WTC11 (cell line): ENCODE data around the gene RNF222. TPM values are rescaled to one million over a fixed set of nuclear protein-coding genes. Genes with fewer than 3 reads are reported as not detected.

ENCODE experiments used
- ATAC-seq: fragments of 200-7000 bp; cut with Tn5 transposase; 2 replicates; pipeline ENCODE4 v1.10.0; 2021; ENCODE audit warnings: mild to moderate bottlenecking, moderate library complexity
- CTCF ChIA-PET: fragments of 300-600 bp; sonication (Branson Sonifier 250); formaldehyde crosslinking; loops from one replicate; lab custom pipeline; 2021; ENCODE audit warnings: antibody characterized with exemption; lab: Charles Lee
- POLR2A ChIA-PET: fragments of 350-600 bp; sonication (Branson Sonifier 250); formaldehyde crosslinking; loops from one replicate; lab custom pipeline; 2021; ENCODE audit warnings: antibody characterized with exemption; lab: Charles Lee
- DNase-seq: peaks from one replicate; pipeline ENCODE4 v3.0.0; 2021; ENCODE audit warnings: low spot score
- H3K27ac Mint-ChIP-seq: 2 replicates; pipeline ENCODE4 v1.8.0; 2021; ENCODE audit warnings: mixed read lengths
- H3K27me3 Mint-ChIP-seq: 2 replicates; pipeline ENCODE4 v1.8.0; 2021; ENCODE audit warnings: low read depth, mild to moderate bottlenecking, moderate library complexity, mixed read lengths
- H3K36me3 Mint-ChIP-seq: 2 replicates; pipeline ENCODE4 v1.8.0; 2021; ENCODE audit warnings: mixed read lengths
- H3K4me1 Mint-ChIP-seq: 2 replicates; pipeline ENCODE4 v1.8.0; 2022; ENCODE audit warnings: mixed read lengths
- H3K4me3 Mint-ChIP-seq: 2 replicates; pipeline ENCODE4 v1.8.0; 2021; ENCODE audit warnings: mild to moderate bottlenecking, moderate library complexity, mixed read lengths
- H3K9me3 Mint-ChIP-seq: 2 replicates; pipeline ENCODE4 v1.8.0; 2021; ENCODE audit warnings: mixed read lengths
- ATF3 ChIP-seq: sonication (generic); formaldehyde crosslinking; conservative IDR thresholded peaks from 2 replicates; pipeline ENCODE4 v1.8.1; 2022; ENCODE audit warnings: mild to moderate bottlenecking, missing genetic modification reagents
- E2F1 ChIP-seq: sonication (generic); formaldehyde crosslinking; IDR thresholded peaks from 2 replicates; pipeline ENCODE4 v1.8.0; 2022; ENCODE audit warnings: mild to moderate bottlenecking, missing genetic modification reagents
- E2F4 ChIP-seq: sonication (generic); formaldehyde crosslinking; IDR thresholded peaks from 2 replicates; pipeline ENCODE4 v1.8.1; 2022; ENCODE audit warnings: low read depth, mild to moderate bottlenecking, moderate library complexity, missing genetic modification reagents, borderline replicate concordance
- E2F5 ChIP-seq: sonication (generic); formaldehyde crosslinking; IDR thresholded peaks from 2 replicates; pipeline ENCODE4 v1.8.1; 2022; ENCODE audit warnings: mild to moderate bottlenecking, moderate library complexity, missing genetic modification reagents
- ELF4 ChIP-seq: sonication (generic); formaldehyde crosslinking; IDR thresholded peaks from 2 replicates; pipeline ENCODE4 v1.8.1; 2022; ENCODE audit warnings: low read depth, mild to moderate bottlenecking, moderate library complexity, missing genetic modification reagents
- EMX1 ChIP-seq: fragments of 250-450 bp; sonication (Bioruptor Pico); IDR thresholded peaks from 2 replicates; pipeline ENCODE4 v1.8.0; 2021; ENCODE audit warnings: mild to moderate bottlenecking
- ERG ChIP-seq: fragments of 250-450 bp; sonication (Bioruptor Pico); IDR thresholded peaks from 2 replicates; pipeline ENCODE4 v1.8.0; 2021; ENCODE audit warnings: mild to moderate bottlenecking
- ESRRA ChIP-seq: sonication (generic); formaldehyde crosslinking; IDR thresholded peaks from 2 replicates; pipeline ENCODE4 v1.8.1; 2022; ENCODE audit warnings: mild to moderate bottlenecking, missing genetic modification reagents, borderline replicate concordance
- ETV6 ChIP-seq: sonication (generic); formaldehyde crosslinking; IDR thresholded peaks from 2 replicates; pipeline ENCODE4 v1.8.1; 2022; ENCODE audit warnings: mild to moderate bottlenecking, missing genetic modification reagents
- FOXP1 ChIP-seq: sonication (generic); formaldehyde crosslinking; IDR thresholded peaks from 2 replicates; pipeline ENCODE4 v1.8.0; 2022; ENCODE audit warnings: missing genetic modification reagents, mild to moderate bottlenecking, moderate library complexity, borderline replicate concordance
- GTF2I ChIP-seq: fragments of 250-450 bp; sonication (Bioruptor Pico); conservative IDR thresholded peaks from 2 replicates; pipeline ENCODE4 v1.4.0; 2021; ENCODE audit warnings: mild to moderate bottlenecking
- HMGA2 ChIP-seq: fragments of 250-450 bp; sonication (Bioruptor Pico); IDR thresholded peaks from 2 replicates; pipeline ENCODE4 v1.4.0; 2021; ENCODE audit warnings: mild to moderate bottlenecking, moderate library complexity
- JAZF1 ChIP-seq: fragments of 250-450 bp; sonication (Bioruptor Pico); IDR thresholded peaks from 2 replicates; pipeline ENCODE4 v1.9.0; 2021; ENCODE audit warnings: moderate library complexity, mild to moderate bottlenecking, inconsistent platforms
- MLX ChIP-seq: sonication (generic); formaldehyde crosslinking; IDR thresholded peaks from 2 replicates; pipeline ENCODE4 v1.8.1; 2023; ENCODE audit warnings: mild to moderate bottlenecking, missing genetic modification reagents, moderate library complexity
- MYBL2 ChIP-seq: sonication (generic); formaldehyde crosslinking; IDR thresholded peaks from 2 replicates; pipeline ENCODE4 v1.8.1; 2023; ENCODE audit warnings: mild to moderate bottlenecking, moderate library complexity, missing genetic modification reagents
- NFYB ChIP-seq: sonication (generic); formaldehyde crosslinking; conservative IDR thresholded peaks from 2 replicates; pipeline ENCODE4 v1.8.0; 2022; ENCODE audit warnings: low read depth, missing genetic modification reagents
- OVOL2 ChIP-seq: fragments of 250-450 bp; sonication (Bioruptor Pico); IDR thresholded peaks from 2 replicates; pipeline ENCODE4 v1.9.0; 2021; ENCODE audit warnings: mild to moderate bottlenecking, borderline replicate concordance
- PREB ChIP-seq: sonication (generic); formaldehyde crosslinking; IDR thresholded peaks from 2 replicates; pipeline ENCODE4 v1.8.1; 2022; ENCODE audit warnings: mild to moderate bottlenecking, missing genetic modification reagents, moderate library complexity, borderline replicate concordance
- RORB ChIP-seq: fragments of 250-450 bp; sonication (Bioruptor Pico); IDR thresholded peaks from 2 replicates; pipeline ENCODE4 v1.9.0; 2021; ENCODE audit warnings: mild to moderate bottlenecking
- SMAD3 ChIP-seq: sonication (generic); formaldehyde crosslinking; IDR thresholded peaks from 2 replicates; pipeline ENCODE4 v1.8.0; 2022; ENCODE audit warnings: missing genetic modification reagents, mild to moderate bottlenecking, borderline replicate concordance
- SOX15 ChIP-seq: fragments of 250-450 bp; sonication (Bioruptor Pico); IDR thresholded peaks from 2 replicates; pipeline ENCODE4 v1.9.0; 2021; ENCODE audit warnings: mild to moderate bottlenecking
- ZNF416 ChIP-seq: fragments of 250-450 bp; sonication (Bioruptor Pico); IDR thresholded peaks from 2 replicates; pipeline ENCODE4 v1.9.0; 2021; ENCODE audit warnings: mild to moderate bottlenecking, inconsistent platforms
- total RNA-seq: library from RNA; stranded (reverse); gene quantifications from 3 replicates; pipeline ENCODE4 v1.2.3, GENCODE V29; 2021

RNF222 gene
- total RNA-seq, 1 experiment from 2014 or later = not detected

GRCh38 chr17:8345951-8346665, 51.5 kb downstream of the RNF222 start:
- POLR2A ChIA-PET = interaction anchor here (1.4 kb wide), 1 partner anchor 7 kb away, joined by 4 read pairs; no protein-coding TSS in a partner anchor
- no peak for DNase-seq

GRCh38 chr17:8345052-8345690, 52.5 kb downstream of the RNF222 start:
- H3K4me3 Mint-ChIP-seq = no peak overlapping the region
- 0 out of 2 replicates have a peak, but pooled peaks have one; percentile 39 for ATAC-seq
- no peaks in the 10 kb centered on the region for H3K9me3 Mint-ChIP-seq
- no peaks in the 10 kb centered on the region for H3K27me3 Mint-ChIP-seq
- H3K4me1 Mint-ChIP-seq = peaks cover 4% of the 10 kb centered on the region
- H3K27ac Mint-ChIP-seq = no peak overlapping the region
- no peaks in the 10 kb centered on the region for H3K36me3 Mint-ChIP-seq
- DNase-seq = no peak
- ChIA-PET CTCF (interaction anchor here (0.9 kb wide), 1 partner anchor 39 kb away, joined by 3 read pairs; no protein-coding TSS in a partner anchor), POLR2A (no interaction called here)
- TF ChIP-seq ETV6 (CRISPR knock-in tag) = no peak
- TF ChIP-seq E2F5 (CRISPR knock-in tag) = no peak
- TF ChIP-seq OVOL2 (CRISPR knock-in tag) = no peak
- TF ChIP-seq ZNF416 (CRISPR knock-in tag) = no peak
- TF ChIP-seq MLX (CRISPR knock-in tag) = no peak
- TF ChIP-seq ATF3 (CRISPR knock-in tag) = no peak
- TF ChIP-seq JAZF1 (CRISPR knock-in tag) = no peak
- no peak for TF ChIP-seq RORB (CRISPR knock-in tag)
- TF ChIP-seq GTF2I (CRISPR knock-in tag) = no peak
- TF ChIP-seq E2F4 (CRISPR knock-in tag) = no peak
- TF ChIP-seq SOX15 (CRISPR knock-in tag) = no peak
- no peak for TF ChIP-seq ELF4 (CRISPR knock-in tag)
- TF ChIP-seq PREB = no peak
- no peak for TF ChIP-seq FOXP1 (CRISPR knock-in tag)

More at GRCh38 chr17:8345951-8346665, 51.5 kb downstream of the RNF222 start:
- H3K4me1 Mint-ChIP-seq = peaks cover 4% of the 10 kb centered on the region
- CTCF ChIA-PET = interaction anchor here (1.0 to 1.1 kb wide), 2 partner anchors 8 to 31 kb away, joined by 3 read pairs; partner anchors contain the start of gene KRABD2
- H3K27ac Mint-ChIP-seq = no peak overlapping the region
- no peak overlapping the region for H3K4me3 Mint-ChIP-seq
- H3K9me3 Mint-ChIP-seq = no peaks in the 10 kb centered on the region
- no peak for TF ChIP-seq NFYB
- no peak for TF ChIP-seq ETV6 (CRISPR knock-in tag)
- no peak for TF ChIP-seq E2F1 (CRISPR knock-in tag)
- no peak for TF ChIP-seq PREB
- TF ChIP-seq JAZF1 (CRISPR knock-in tag) = no peak
- TF ChIP-seq MYBL2 (CRISPR knock-in tag) = no peak
- no peak for TF ChIP-seq ESRRA
- no peak for TF ChIP-seq ERG (CRISPR knock-in tag)
- TF ChIP-seq HMGA2 = no peak
- no peak for TF ChIP-seq EMX1 (CRISPR knock-in tag)
- no peak for TF ChIP-seq SMAD3 (CRISPR knock-in tag)
- no peaks in the 10 kb centered on the region for H3K36me3 Mint-ChIP-seq
- no peaks in the 10 kb centered on the region for H3K27me3 Mint-ChIP-seq
- no peak for ATAC-seq
